H1 (cell line): Measurements from ENCODE around the gene CCDC60.

Source experiments
- CREB1 ChIP-seq: IDR thresholded peaks from 2 replicates; pipeline ENCODE4 v1.6.1; 2012; ENCODE audit warnings: inconsistent platforms
- CTCF ChIP-seq, 3 experiments: IDR thresholded peaks; 1 replicate in 2 of 3; 2 replicates in 1 of 3; pipeline versions ENCODE4 v1.5.1 to v1.6.1; 2011; ENCODE audit warnings: low read length in 3 of 3, mild to moderate bottlenecking in 3 of 3, inconsistent platforms in 2 of 3, low read depth in 1 of 3, moderate library complexity in 1 of 3; ENCODE audit not compliant: insufficient read depth in 1 of 3; ENCODE audit errors: control extremely low read depth in 1 of 3
- EGR1 ChIP-seq: IDR thresholded peaks from 2 replicates; pipeline ENCODE4 v1.6.1; 2011; ENCODE audit warnings: low read depth, low read length, borderline replicate concordance
- EP300 ChIP-seq, 2 experiments: IDR thresholded peaks; 1 replicate in 1 of 2; 2 replicates in 1 of 2; pipeline ENCODE4 v1.6.1; 2011 to 2012; ENCODE audit warnings: low read depth in 2 of 2, low read length in 2 of 2, mild to moderate bottlenecking in 2 of 2, borderline replicate concordance in 1 of 2, inconsistent platforms in 1 of 2, moderate library complexity in 1 of 2
- JUN ChIP-seq: IDR thresholded peaks from 2 replicates; pipeline ENCODE4 v1.6.1; 2011; ENCODE audit warnings: low read depth, mild to moderate bottlenecking, improper control_type of control experiment, low read length
- KDM1A ChIP-seq: fragments of 200-600, 300-600 bp; sonication (generic); IDR thresholded peaks from 2 replicates; pipeline ENCODE4 v1.7.1; 2016; ENCODE audit warnings: mild to moderate bottlenecking, low read length, borderline replicate concordance
- POLR2A ChIP-seq, 2 experiments: IDR thresholded peaks; 1 replicate in 1 of 2; 2 replicates in 1 of 2; pipeline ENCODE4 v1.6.1; 2011; ENCODE audit warnings: low read depth in 2 of 2, low read length in 2 of 2, mild to moderate bottlenecking in 2 of 2; ENCODE audit errors: control extremely low read depth in 1 of 2
- RFX5 ChIP-seq: IDR thresholded peaks from 2 replicates; pipeline ENCODE4 v1.6.1; 2011; ENCODE audit warnings: low read depth, low read length, improper control_type of control experiment, borderline replicate concordance
- RXRA ChIP-seq: IDR thresholded peaks from 2 replicates; pipeline ENCODE4 v1.6.1; 2011; ENCODE audit warnings: low read depth, mild to moderate bottlenecking, low read length, moderate library complexity; ENCODE audit not compliant: insufficient read depth
- SAP30 ChIP-seq: fragments of 300-600 bp; sonication (generic); IDR thresholded peaks from 2 replicates; pipeline ENCODE4 v1.7.1; 2012; ENCODE audit warnings: low read length, moderate library complexity, mild to moderate bottlenecking, inconsistent platforms; ENCODE audit not compliant: insufficient read depth, insufficient replicate concordance
- SP4 ChIP-seq: IDR thresholded peaks from 2 replicates; pipeline ENCODE4 v1.6.1; 2012; ENCODE audit warnings: low read length, inconsistent platforms
- TCF12 ChIP-seq: IDR thresholded peaks from 2 replicates; pipeline ENCODE4 v1.6.1; 2011; ENCODE audit warnings: low read depth, mild to moderate bottlenecking, low read length
- TEAD4 ChIP-seq: IDR thresholded peaks from 2 replicates; pipeline ENCODE4 v1.6.1; 2012; ENCODE audit warnings: low read depth, low read length, inconsistent platforms, mixed read lengths

- TF ChIP-seq SP4, result no peak
- no peak for TF ChIP-seq CTCF (IDR thresholded peaks at IDR 0.05; ENCODE audit: control extremely low read depth in 1 of 3, insufficient read depth in 1 of 3, low read depth in 1 of 3, low read length in 3 of 3)
- no peak for TF ChIP-seq EP300 (IDR thresholded peaks at IDR 0.05; ENCODE audit: borderline replicate concordance in 1 of 2, low read depth in 2 of 2, low read length in 2 of 2)
- no peak for TF ChIP-seq EGR1
- TF ChIP-seq SAP30, result no peak
- no peak for TF ChIP-seq KDM1A
- no peak for TF ChIP-seq RFX5
- TF ChIP-seq TCF12, result no peak
- TF ChIP-seq POLR2A (IDR thresholded peaks at IDR 0.05; ENCODE audit: control extremely low read depth in 1 of 2, low read depth in 2 of 2, low read length in 2 of 2), result no peak
- no peak for TF ChIP-seq JUN
- TF ChIP-seq CREB1, result no peak
- TF ChIP-seq RXRA, result no peak
- TF ChIP-seq TEAD4, result no peak
These were observed 40.1 kb downstream of the CCDC60 start for GRCh38 chr12:119374635-119375034.
